NCI-H1105 treated with DMSO at 0.1 percent for 48 hours (cell line): ENCODE results near the gene DNAJB12.
"Not testable (repeated sequence)": the region's sequence is repeated elsewhere in the genome, so short reads cannot be mapped to it uniquely, and the experiment has no call there.

Experiments used
- DNase-seq: peaks from one replicate; lab custom pipeline; 2025; lab: John Stamatoyannopoulos, UW

DNAJB12 gene

GRCh38 chr10:72331575-72332422, 22.9 kb downstream of the DNAJB12 start:
- DNase-seq: peak; percentile 99

- DNase-seq: no peak
Measured at GRCh38 chr10:72330069-72330426, 24.7 kb downstream of the DNAJB12 start.

GRCh38 chr10:72329290-72330068, 25.2 kb downstream of the DNAJB12 start:
- DNase-seq: no peak

GRCh38 chr10:72328829-72329204, 25.9 kb downstream of the DNAJB12 start:
- DNase-seq: no peak

- peak; percentile 11 for DNase-seq
Measured at GRCh38 chr10:72328045-72328828, 26.5 kb downstream of the DNAJB12 start.

GRCh38 chr10:72326665-72327603, 27.8 kb downstream of the DNAJB12 start:
- DNase-seq: not testable (repeated sequence)

- peak; percentile 78 for DNase-seq
Measured at GRCh38 chr10:72325243-72326175, 29.2 kb downstream of the DNAJB12 start.

- no peak for DNase-seq
Measured at GRCh38 chr10:72323771-72324191, 30.9 kb downstream of the DNAJB12 start.

GRCh38 chr10:72323108-72323749, 31.5 kb downstream of the DNAJB12 start:
- no peak for DNase-seq

- DNase-seq: no peak
Measured at GRCh38 chr10:72322280-72323058, 32.2 kb downstream of the DNAJB12 start.

GRCh38 chr10:72322030-72322279, 32.8 kb downstream of the DNAJB12 start:
- no peak for DNase-seq

- no peak for DNase-seq
Measured at GRCh38 chr10:72321248-72322029, 33.3 kb downstream of the DNAJB12 start.

- DNase-seq: no peak
Measured at GRCh38 chr10:72320676-72321247, 34.0 kb downstream of the DNAJB12 start.

GRCh38 chr10:72319416-72320254, 35.1 kb downstream of the DNAJB12 start:
- DNase-seq: peak; percentile 63

GRCh38 chr10:72318418-72319262, 36.1 kb downstream of the DNAJB12 start:
- DNase-seq: no peak
